ENCODE data around the gene CD27.

GRCh38 chr12:6457220-6457945, 12.6 kb downstream of the CD27 start:
- TF ChIP-seq EZH2 (IDR thresholded peaks at IDR 0.05; ENCODE audit: low read length, unreplicated experiment): no peak
- no peak for TF ChIP-seq CTCF (conservative IDR thresholded peaks at IDR 0.05; ENCODE audit: low read depth, low read length)
- no peak for TF ChIP-seq EZH2phosphoT487 (IDR thresholded peaks at IDR 0.05; ENCODE audit: borderline replicate concordance, low read length)

Measured in PC-3 (cell line).